ENCODE measurements around the gene IFTAP.

- TF ChIP-seq CTCF (IDR thresholded peaks at IDR 0.05 in 4 of 5, conservative IDR thresholded peaks at IDR 0.05 in 1 of 5) (peak; percentile 54 to 80 (median 70)), POLR2A (IDR thresholded peaks at IDR 0.05) (no peak)
Observed at GRCh38 chr11:36672815-36673450, 78.6 kb downstream of the IFTAP start.

Measured in gastrocnemius medialis (tissue), 4 donors.